Peyer's patch (tissue), 4 donors: ENCODE measurements around the gene PCYT1B. TPM values are rescaled to one million over a fixed set of nuclear protein-coding genes. Genes with fewer than 3 reads are reported as not detected.

ENCODE experiments used
- DNase-seq, 3 donors: peaks; one replicate each; pipeline ENCODE4 v3.0.0-alpha.2; 2017 to 2019
- H3K27ac ChIP-seq, 4 donors: fragments of 200-600 bp; sonication (generic); one replicate each; pipeline ENCODE4 v1.5.1; 2016 to 2019
- H3K27me3 ChIP-seq, 2 donors: fragments of 200-600 bp; sonication (generic); one replicate each; pipeline ENCODE4 v1.5.1; 2019
- H3K36me3 ChIP-seq, 3 donors: fragments of 200-600 bp; sonication (generic); one replicate each; pipeline ENCODE4 v1.5.1; 2016 to 2019
- H3K4me1 ChIP-seq, 4 donors: fragments of 200-600 bp; sonication (generic); one replicate each; pipeline ENCODE4 v1.5.1; 2016 to 2019
- H3K4me3 ChIP-seq, 4 donors: fragments of 200-600 bp; sonication (generic); 1 replicate in 3 of 4; 2 replicates in 1 of 4; pipeline ENCODE4 v1.5.1; 2016 to 2019; ENCODE audit warnings: mild to moderate bottlenecking in 1 of 4
- H3K9me3 ChIP-seq, 4 donors: fragments of 200-600 bp; sonication (generic); one replicate each; pipeline ENCODE4 v1.5.1; 2016 to 2019; ENCODE audit warnings: mild to moderate bottlenecking in 1 of 4
- CTCF ChIP-seq, 6 experiments: fragments of 450-650 bp in 4 of 6; fragments of 200-600 bp in 2 of 6; sonication (generic) in 1 of 6; IDR thresholded peaks; one replicate each; pipeline ENCODE4 v1.5.1; 2017 to 2019; ENCODE audit warnings: antibody characterized with exemption in 6 of 6, mild to moderate bottlenecking in 3 of 6, moderate library complexity in 1 of 6
- POLR2A ChIP-seq, 2 donors: fragments of 450-650 bp; IDR thresholded peaks; one replicate each; pipeline ENCODE4 v1.5.1; 2017; ENCODE audit warnings: antibody characterized with exemption in 2 of 2, mild to moderate bottlenecking in 2 of 2, moderate library complexity in 2 of 2
- total RNA-seq, 4 donors: library from RNA; depleted of rRNA; stranded (reverse); fragments of >200 nt; gene quantifications; one replicate each; pipeline ENCODE4 v1.1.0, GENCODE V29; 2016

The PCYT1B gene
- total RNA-seq, 4 donors from 2014 or later = not detected

DNA sequence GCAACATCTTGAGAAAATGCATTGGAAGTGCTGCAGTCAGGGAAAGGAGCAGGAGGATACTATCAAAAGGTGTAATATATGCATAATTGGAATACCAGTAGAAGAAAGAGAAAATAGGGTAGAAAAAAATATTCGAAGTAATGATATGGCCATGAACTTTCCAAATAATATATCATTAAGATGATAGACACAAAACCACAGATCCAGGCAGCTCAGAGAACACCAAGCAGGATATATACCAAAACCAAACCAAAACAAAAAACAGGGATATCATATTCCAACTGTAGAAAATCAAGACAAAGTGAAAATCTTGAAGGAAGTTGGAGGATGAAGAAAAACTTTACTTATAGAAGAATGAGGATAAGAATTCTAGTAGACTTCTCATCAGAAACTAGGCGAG, 36.9 kb upstream of the PCYT1B start:
- Histone ChIP-seq H3K4me1 (no peaks in the 10 kb centered on the region), H3K36me3 (no peaks in the 10 kb centered on the region), H3K9me3 (no peaks in the 10 kb centered on the region), H3K27me3 (no peaks in the 10 kb centered on the region), H3K4me3 (no peak overlapping the region), H3K27ac (no peak overlapping the region)
- no peak for DNase-seq
- TF ChIP-seq CTCF (IDR thresholded peaks at IDR 0.05) = no peak
- TF ChIP-seq POLR2A (IDR thresholded peaks at IDR 0.05) = no peak

DNA sequence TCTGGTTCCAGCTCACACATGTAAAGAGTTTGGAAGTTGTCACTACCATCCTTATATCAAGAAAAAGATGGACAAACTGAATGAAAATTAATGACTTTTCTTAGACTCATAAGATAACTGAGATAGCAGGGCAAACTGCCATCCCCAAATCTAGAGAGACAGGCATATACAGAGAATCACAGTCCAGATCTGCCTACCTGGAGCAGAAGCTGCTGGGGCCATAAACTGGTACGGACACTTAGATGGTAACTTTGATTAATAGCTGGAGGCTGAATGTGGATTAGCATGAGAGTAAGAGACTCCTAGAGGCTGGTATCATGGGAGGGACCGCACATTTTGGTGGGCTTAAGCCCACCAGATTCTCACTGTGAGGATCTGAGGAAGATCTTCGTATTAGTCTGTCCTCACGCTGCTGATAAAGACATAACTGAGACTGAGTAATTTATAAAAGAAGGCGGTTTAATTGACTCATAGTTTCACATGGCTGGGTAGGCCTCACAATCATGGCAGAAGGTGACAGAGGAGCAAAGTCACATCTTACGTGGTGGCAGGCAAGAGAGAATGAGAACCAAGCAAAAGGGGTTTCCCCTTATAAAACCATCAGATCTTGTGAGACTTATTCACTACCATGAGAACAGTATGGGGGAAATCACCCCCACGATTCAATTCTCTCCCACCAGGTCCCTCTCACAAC, 35.7 kb upstream of the PCYT1B start:
- no peaks in the 10 kb centered on the region for H3K9me3 ChIP-seq
- H3K27ac ChIP-seq = no peak overlapping the region
- no peak overlapping the region for H3K4me3 ChIP-seq
- no peaks in the 10 kb centered on the region for H3K4me1 ChIP-seq
- no peak for DNase-seq
- no peaks in the 10 kb centered on the region for H3K36me3 ChIP-seq
- no peak for TF ChIP-seq POLR2A (IDR thresholded peaks at IDR 0.05)
- no peak for TF ChIP-seq CTCF (IDR thresholded peaks at IDR 0.05)
- H3K27me3 ChIP-seq = no peaks in the 10 kb centered on the region

DNA sequence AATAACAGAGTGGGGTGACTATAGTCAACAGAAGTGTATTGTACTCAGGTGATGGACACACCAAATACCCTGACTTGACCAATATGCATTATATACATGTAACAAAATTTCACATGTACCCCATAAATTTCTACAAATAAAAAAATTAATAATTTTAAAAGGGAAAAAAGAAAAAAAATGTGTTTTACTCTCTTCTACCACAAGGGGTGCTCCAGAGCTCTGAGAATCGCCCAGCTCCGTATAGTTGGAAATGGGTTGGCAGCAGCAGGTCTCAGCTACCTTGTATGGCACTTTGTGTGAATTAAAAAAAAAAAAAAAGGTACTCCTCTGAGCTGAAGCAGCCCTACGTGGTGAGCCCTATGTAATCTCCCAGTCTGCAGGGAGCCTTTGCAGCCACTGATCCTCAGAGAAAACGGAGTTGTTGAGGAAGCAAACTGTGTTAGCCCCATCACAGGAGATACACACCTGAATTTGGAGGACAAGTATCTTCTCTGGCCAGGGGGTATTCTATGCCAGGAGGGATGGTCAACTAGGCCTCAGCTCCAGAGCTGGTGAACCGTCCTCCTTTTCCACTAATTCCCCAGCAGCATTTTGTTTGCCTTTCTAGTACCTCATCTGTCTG, 29.4 kb upstream of the PCYT1B start:
- Histone ChIP-seq H3K9me3 (no peaks in the 10 kb centered on the region), H3K27ac (no peak overlapping the region), H3K4me3 (no peak overlapping the region), H3K36me3 (no peaks in the 10 kb centered on the region), H3K27me3 (no peaks in the 10 kb centered on the region), H3K4me1 (no peaks in the 10 kb centered on the region)
- no peak for TF ChIP-seq POLR2A (IDR thresholded peaks at IDR 0.05)
- TF ChIP-seq CTCF (IDR thresholded peaks at IDR 0.05) = peak in 3 of 6 experiments; percentile 24 to 46 (median 27)
- DNase-seq = no peak

GRCh38 chrX:24673424-24673823, 26.3 kb upstream of the PCYT1B start:
- H3K27ac ChIP-seq = no peak overlapping the region
- no peak for DNase-seq

DNA sequence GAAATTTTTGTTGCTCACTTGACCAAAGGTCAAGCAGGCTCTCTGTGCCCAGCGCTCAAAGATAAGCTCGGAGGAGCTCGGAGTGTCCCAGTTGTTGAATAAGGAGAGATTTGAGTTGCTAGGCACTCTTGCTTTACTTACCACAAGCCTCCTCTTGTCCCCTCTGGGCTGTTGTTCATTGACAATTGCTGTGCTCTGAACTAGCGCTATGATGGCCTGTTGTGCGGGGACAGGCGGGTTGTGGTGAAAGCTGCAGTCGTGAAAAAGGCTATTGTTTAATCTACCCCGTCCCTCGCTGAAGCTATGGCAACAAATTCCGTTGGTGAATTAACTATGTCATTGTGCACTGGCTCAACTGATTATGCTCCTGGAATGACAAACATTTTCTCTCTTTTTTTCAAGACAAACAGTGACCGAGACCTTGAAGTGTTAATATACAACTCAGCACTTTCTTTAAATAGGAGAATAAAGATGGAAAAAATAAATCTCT, 25.6 kb upstream of the PCYT1B start:
- no peak overlapping the region for H3K27ac ChIP-seq
- TF ChIP-seq POLR2A (IDR thresholded peaks at IDR 0.05) (no peak), CTCF (IDR thresholded peaks at IDR 0.05) (no peak)
- H3K9me3 ChIP-seq = no peaks in the 10 kb centered on the region
- H3K4me3 ChIP-seq = no peak overlapping the region
- H3K4me1 ChIP-seq = no peaks in the 10 kb centered on the region
- H3K36me3 ChIP-seq = no peaks in the 10 kb centered on the region
- no peaks in the 10 kb centered on the region for H3K27me3 ChIP-seq
- no peak for DNase-seq

More at GRCh38 chrX:24673424-24673823, 26.3 kb upstream of the PCYT1B start:
- Histone ChIP-seq H3K27me3 (no peaks in the 10 kb centered on the region), H3K36me3 (no peaks in the 10 kb centered on the region), H3K4me3 (no peak overlapping the region), H3K9me3 (no peaks in the 10 kb centered on the region), H3K4me1 (no peaks in the 10 kb centered on the region)
- TF ChIP-seq CTCF (IDR thresholded peaks at IDR 0.05) (no peak), POLR2A (IDR thresholded peaks at IDR 0.05) (no peak)
